IPS DF 4.7 (cell line): ENCODE results near the gene ZP2.
"Not testable (repeated sequence)": the region's sequence is repeated elsewhere in the genome, so short reads cannot be mapped to it uniquely, and the experiment has no call there.

Source experiments
- DNase-seq: peaks from one replicate; pipeline ENCODE4 v3.0.0-alpha.2; 2013; ENCODE audit warnings: low spot score; ENCODE audit errors: extremely low read depth

The ZP2 gene

DNA sequence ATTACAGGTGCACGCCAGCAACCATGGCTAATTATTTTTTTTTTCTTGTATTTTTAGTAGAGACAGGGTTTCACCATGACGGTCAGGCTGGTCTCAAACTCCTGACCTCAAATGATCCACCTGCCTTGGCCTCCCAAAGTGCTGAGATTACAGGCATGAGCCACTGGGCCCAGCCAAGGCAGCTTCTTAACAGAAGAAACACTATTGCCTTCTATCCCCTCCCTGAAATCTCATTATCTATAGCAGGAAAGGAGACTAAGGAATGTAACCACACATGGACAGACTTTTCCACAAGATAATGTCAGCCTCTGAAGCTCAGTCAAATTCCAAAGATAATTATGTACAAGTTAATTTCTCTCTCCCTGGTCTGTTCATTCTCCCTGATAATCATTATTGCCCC is 5.7 kb upstream of the ZP2 start:
- no peak for DNase-seq

DNA sequence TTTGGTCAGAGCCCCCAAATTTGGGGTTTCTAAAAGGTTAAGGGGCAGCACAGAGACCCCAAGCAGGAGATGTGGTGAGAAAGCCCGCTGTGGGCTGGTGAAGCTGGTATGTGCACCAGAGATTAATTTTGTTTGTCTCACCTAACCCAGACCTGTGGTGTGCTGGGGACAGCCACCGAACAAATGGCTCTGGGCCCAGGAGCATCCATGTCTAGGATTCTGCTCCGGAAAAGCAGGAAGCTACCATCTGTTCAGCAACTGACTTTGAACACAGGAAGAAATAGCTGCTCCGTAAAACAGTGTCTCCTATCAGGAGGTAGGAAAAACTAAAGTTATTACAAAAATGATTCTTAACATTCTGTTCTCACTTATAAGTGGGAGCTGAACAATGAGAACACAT is 2.7 kb upstream of the ZP2 start:
- no peak for DNase-seq

DNA sequence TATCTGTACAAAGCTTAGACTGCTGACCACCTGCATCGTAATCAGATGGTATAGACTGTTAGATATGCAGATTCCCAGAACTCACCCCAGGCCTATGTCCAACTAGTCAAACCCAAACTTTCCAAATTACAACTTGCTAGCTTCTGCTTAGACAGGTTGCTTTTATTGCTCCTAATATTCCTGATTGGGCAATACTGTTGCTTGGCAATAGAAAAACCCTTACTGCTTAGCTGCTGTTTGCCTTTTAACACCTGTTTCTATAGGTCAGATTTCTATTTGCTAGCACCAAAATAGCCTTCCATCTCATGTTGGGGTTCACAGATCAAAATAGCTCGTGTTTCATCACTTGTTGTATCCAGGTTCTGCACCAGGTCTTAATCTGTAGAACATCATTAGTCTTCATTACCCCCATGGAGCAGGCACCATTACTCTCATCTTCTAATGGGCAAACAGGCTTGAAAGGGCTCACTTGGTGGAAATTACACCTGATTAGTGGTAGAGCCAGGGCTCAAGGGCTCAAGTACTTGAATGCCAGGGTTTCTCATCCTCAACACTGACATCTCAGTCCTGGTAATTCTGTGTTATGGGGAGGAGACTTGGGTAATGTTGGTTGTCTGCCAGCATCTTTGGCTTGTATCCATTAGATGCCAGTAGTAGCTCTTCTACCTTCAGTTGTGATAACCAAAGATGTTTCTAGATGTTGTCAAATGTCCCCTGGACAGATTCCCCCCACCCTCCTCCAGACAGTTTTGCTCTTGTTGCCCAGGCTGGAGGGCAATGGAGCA is 2.7 kb downstream of the ZP2 start:
- no peak for DNase-seq

DNA sequence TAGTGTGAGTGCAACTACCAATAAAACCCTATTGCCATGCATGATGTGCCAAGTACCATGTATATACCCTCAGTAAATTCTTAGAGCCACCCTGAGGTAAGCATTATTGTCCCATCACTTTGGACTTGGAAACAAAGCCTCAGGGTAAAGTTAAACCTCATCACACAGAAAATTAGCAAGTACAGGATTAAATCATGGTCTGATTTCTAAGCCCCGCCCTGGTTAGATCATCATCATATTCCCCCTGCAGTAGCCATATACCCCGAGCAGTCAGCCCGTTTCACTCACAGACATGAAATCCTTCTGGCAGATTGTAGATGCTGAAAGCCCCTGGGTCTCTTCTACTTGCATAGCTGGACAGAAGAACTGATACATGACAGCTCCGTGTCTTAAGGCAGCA is 4.8 kb downstream of the ZP2 start:
- no peak for DNase-seq

DNA sequence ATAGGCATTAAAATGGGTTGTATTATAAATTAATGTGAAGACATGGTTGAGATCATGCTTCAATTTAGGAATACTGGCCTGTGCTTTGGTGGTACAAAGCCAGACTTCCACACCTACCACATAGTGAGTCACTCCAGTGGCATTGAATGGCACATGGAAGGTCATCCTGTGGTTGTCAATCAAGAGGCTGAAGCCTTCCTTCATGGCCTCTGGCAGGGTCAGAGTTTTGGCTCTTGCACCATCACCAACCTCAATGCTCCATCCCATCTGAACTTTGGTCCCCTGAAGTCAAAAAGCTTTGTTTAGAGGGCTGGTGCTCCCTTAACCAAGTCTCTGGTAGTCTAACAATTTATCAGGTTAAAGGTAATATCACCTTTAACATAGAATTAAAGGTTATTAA is 6.1 kb downstream of the ZP2 start:
- DNase-seq: no peak

DNA sequence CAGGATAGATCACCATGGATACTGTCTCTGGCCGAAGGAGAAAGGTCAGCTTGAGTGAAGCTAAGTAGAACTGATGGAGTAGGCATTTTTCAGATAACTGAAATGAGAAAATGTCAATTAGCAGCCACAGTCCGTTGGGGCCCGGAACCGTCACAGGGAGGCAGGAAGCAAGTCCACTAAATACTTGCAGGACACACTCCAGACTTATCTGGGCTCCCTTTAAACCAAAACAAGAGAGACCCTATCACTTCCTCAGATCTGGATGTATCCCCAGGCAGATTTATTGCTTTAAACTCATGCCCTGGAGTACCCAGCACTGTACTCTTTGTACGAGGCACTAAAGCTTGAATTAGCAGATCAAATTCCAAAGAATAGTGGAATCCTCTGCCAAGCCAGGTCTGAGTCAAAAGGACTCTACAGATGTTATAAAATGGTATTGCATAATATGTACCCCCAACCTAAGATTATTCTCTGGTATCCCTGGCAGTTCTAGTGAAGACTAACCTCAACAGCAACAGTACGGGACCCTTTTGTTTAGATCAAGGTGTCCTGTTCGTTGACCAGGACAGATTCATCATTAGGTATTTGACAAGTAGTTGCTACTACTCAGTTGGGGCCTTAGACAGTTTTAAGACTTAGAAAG is 8.1 kb downstream of the ZP2 start:
- no peak for DNase-seq

DNA sequence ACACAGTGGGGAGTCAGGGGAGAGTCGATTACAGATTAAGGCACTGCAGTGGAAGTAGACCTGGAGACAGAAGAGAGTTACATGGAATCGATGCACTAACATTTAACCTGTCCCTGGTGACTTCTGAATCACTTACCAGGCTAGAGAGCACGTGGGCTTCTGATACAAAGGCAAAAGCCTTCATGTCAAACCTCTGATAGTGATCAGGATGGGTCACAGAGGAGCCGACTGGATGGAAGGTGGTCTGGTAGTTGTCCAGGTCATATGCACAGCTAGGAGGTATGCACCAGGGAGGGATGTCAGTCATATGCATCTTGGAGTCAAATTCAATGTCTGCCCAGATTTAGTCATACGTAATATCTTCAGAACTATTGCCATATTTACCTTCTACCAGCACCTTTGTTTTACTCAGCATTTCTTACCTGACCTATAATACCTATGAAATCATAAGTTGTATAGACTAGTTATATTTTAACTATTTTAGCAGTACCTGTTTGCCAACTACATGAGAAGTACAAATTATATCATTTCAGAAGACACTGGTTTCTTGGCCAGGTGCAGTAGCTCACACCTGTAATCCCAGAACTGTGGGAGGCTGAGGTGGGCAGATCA is 11.7 kb downstream of the ZP2 start:
- DNase-seq: no peak

DNA sequence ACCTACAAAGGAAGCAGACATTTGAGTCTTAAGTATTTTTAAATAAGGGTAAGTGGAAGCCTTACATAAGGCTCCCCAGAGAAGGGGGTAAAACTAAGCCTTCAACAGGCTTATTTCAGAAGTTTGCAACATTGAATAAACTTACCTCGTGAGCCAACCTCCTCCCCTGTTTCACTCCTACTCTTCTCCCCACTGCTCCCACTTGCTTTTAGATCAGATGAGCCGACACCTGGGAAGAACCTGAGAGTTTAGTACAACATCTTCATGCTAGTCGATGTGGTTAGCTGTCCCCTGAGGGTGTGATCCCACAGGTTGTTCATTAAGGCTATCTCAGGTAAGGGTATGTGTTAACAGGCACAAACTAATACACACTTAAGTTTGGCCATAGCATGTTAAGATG is 13.8 kb downstream of the ZP2 start:
- no peak for DNase-seq

DNA sequence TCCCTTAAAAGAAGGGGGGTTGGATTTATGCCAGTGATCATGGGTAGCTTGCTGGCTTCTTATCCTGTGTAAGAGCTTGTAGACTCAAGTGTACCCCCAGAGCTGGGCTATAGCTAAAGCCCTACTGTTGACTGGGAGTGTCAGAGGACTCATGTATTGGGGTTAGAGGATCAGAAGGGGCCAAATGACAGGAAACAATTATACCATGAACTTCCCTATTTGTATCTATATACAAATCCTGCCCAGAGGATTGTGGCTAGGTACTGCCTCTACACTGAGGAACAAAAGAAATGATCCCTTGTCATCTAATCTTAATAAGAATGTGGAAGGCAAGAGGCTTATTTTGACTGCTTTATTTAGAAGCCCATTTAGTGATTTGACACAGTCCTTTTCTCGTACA is 14.3 kb downstream of the ZP2 start:
- DNase-seq: no peak

DNA sequence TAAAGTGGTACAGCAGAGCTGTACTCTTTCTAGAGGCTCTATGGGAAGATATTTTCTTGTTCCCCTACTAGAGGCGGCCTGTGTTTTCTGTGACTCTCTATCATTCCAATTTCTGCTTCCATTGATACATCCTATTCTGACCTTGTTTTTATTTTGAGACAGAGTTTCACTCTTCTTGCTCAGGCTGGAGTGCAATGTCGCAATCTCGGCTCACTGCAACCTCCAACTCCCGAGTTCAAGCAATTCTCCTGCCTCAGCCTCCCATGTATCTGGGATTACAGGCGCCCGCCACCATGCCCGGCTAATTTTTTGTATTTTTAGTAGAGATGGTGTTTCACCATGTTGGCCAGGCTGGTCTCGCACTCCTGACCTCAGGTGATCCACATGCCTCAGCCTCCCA is 16.0 kb downstream of the ZP2 start:
- DNase-seq: not testable (repeated sequence)

DNA sequence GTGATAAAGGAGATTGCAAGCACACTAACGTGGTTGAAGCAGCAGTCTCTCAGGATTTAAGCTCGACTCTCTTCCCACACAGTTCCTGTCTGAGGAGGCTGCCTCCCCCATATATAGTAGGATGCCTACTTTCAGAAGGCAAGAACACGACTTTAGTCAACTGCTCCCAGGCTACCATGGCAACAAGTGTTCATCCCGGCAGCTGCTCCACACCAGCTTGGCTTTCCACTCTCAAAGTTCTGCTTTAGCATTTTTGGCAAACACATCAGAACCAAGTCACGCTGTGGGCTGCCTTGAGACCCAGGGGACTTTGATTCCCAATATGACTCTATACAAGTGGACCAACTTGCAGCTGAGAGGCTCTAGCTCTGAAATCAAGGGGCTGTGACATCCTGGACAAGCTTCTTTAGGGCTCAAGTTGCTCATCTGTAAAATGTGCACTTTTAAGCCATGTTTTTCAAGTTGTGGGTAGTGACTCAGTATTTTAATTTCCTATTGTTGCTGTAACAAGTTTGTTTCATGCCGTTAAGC is 16.5 kb downstream of the ZP2 start:
- no peak for DNase-seq

DNA sequence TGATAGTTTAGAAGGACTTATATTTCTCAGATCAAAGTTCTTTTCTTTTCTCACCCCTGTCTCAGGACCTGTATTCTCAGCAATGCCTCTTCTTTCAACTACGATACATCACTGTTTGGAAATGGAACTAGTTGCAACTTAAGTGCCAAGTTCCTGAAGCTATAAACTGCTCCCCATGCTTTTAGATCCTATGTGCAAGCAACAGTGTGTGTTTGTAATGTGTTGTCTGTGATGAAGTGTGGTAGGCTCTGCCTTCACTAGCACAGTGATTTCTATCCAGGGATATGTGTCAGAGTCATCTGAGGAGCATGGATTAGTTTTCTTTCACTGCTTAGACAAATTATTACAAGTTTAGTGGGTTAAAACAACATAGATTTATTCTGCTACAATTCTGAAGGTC is 18.4 kb downstream of the ZP2 start:
- DNase-seq: no peak

DNA sequence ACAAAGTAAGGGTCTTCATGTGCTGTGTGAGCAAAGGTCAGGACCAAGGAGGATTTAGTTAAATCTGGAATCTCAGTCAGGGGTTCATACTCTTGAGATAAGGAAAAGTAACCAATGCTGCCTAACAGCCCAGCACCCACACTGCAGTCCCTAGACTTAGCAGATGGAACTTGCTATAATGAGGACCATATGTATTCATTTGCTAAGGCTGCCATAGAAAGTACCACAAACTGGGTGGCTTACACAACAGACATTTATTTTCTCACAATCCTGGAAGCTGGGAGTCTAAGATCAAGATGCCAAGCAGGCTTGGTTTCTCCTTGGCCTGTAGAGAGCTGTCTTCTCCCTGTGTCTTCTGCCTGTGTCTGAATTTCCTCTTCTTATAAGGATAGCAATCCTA is 20.8 kb downstream of the ZP2 start:
- no peak for DNase-seq

DNA sequence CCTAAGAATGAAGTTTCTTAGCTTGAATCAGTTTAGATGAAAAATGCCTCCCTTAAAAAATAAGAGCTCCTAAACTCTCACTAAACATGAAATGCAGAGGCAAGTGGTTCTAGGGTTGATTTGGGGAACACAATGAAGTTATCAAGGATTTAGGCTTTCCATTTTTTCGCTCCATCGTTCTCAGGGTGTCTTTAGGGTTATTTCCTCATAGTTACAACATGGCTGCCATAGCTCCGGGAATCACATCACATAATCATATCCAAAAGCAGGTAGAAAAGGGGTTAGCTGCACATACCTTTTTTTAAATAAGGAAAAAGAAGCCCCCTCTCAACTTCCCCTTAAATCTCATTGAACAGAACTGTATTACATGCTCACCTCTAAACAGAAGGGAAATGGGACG is 21.4 kb downstream of the ZP2 start:
- DNase-seq: no peak

DNA sequence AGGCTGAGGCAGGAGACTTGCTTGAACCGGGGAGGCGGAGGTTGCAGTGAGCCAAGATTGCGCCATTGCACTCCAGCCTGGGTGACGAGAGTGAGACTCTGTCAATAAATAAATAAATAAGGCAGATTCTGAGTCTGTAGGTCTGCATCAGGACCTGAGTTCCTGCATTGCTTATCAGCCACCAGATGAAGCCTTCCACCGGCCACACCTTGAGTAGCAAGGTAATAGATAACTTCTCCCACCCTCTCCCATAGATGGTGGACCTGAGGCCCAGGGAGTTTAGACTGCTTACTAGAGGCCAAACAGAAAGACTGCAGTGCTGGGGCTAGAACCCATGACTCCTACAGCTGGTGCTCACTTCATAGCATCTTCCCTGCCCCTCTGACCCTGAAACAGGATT is 22.1 kb downstream of the ZP2 start:
- no peak for DNase-seq

DNA sequence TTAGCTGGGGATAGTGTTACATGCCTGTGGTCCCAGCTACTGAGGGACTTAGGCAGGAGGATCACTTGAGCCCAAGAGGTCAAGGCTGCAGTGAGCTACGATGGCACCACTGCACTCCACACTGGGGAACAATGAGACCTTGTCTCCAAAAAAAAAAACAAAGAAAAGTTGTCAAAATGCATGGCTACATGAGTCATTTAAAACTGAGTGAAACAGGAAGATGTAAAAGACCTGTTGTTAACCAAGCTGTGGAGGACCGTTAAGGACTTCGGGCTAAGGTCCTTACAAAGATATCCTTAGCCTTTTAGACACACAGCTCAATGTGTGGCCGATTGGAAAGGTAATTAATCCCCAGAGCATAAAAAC is 25.1 kb downstream of the ZP2 start:
- no peak for DNase-seq

DNA sequence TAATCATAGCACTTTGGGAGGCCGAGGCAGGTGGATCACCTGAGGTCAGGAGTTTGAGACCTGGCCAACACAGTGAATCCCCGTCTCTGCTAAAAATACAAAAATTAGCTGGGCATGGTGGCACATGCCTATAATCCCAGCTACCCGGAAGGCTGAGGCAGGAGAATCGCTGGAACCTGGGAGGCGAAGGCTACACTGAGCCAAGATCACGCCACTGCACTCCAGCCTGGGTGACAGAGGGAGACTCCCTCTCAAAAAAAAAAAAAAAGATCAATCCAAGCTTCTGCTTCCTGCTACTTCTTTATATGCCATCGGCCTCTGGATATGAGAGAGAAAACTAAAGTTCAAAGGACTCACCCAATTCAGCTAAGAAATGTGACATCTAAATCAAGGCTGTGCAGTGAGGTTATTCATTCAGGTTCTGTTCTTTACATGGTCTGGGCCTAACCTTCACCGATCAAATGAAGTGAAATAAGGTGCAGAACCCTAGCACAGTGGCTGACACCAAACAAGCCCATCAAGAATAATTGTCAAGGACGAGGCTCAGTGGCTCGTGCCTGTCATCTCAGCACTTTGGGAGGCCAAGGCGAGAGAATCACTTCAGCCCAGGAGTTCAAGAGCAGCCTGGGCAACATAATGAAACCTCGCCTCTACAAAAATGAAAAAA is 25.6 kb downstream of the ZP2 start:
- no peak for DNase-seq

DNA sequence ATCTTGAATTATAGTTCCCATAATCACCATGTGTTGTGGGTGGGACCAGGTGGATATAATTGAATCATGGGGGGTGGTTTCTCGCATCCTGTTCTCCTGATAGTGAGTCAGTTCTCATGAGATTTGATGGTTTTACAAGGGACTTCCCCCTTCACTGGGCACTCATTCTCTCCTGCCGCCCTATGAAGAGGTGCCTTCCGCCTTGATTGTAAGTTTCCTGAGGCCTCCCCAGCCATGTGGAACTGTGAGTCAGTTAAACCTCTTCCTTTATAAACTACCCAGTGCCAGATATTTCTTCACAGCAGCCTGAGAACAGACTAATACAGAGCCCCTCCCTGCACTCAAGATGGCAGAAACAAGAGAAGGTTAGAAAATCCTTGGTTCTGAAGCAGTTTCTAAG is 26.5 kb downstream of the ZP2 start:
- no peak for DNase-seq

DNA sequence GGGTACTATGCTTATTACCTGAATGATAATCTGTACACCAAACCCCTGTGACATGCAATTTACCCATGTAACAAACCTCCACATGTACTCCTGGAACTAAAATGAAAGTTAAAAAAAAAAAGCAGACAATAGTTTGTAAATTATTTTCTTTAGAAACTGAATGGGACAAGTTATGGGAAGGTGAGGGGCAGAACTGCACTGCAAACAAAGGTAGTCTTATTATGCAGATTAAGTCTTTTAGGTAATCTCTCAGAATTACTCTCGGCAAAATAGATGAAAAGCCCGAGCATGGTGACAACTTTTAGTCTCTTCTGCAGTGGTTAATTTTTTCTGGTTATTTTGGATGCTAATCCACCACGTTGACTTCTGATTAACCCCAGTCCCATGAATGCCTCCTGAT is 27.4 kb downstream of the ZP2 start:
- DNase-seq: no peak

DNA sequence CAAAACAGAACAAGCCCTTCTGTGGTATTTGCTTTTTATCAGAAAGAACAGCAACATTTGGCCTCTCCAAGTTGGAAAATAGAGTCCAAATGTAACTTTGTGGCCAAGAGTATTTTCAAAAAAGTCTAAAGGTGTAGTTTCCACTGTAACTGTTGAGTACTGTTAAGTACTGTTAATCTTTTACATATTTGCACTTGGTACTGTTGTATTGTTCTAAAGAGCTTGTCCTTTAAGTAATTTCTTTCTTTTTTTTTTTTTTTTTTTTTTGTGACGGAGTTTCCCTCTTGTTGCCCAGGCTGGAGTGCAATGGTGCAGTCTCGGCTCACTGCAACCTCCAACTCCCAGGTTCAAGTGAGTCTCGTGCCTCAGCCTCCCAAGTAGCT is 31.4 kb downstream of the ZP2 start:
- no peak for DNase-seq

DNA sequence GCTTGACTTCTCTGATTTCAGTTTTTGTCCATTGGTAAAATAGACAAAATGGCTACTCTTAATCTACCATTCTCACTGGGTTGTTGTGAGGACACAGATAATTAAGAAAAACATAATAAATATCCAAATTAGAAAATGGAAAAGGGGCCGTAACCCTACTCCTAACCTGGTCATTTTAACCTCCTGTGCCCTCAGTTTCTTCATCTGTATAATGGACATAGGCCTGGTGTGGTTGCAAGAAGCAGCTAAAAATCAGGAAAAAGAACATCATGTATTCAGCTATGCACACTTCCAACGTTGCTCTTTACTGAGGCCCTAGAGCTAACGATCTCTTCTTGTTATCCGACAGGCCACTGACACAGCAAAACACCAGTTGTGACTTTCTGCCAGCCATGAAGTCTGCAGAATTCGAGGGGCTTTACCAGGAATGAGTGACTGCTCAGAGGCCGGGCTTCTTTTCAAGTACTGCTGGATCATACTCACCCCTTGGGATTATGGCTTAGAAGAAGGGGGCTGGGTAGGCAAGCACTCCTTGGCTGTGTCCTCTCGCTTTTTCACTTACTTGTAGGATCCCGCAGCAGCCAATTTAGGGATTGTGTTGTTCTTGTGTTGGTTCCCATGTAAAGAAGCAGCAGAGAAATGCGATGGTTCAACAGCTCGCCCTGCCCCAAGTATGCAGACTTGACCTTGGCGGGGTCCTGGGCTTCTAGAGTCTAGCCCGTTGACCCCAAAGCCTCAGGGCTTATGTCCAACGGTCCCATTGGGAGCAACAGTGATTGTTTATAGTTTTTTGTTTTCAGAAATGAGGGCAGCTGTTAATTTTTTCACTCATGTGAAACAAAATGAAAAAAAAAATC is 32.0 kb downstream of the ZP2 start:
- DNase-seq: no peak
